GM21367 (cell line): ENCODE results near the gene CLEC18B.
"Not testable (repeated sequence)": the region's sequence is repeated elsewhere in the genome, so short reads cannot be mapped to it uniquely, and the experiment has no call there.

Source experiments
- ATAC-seq: cut with Tn5 transposase; IDR thresholded peaks from one replicate; pipeline ENCODE4 v1.9.1; 2021; ENCODE audit not compliant: unreplicated experiment

CLEC18B gene

GRCh38 chr16:74420612-74421481 lies at the start of gene CLEC18B:
CLEC18B (minus strand) TSS chr16:74421478; CDS start chr16:74421270, 208 bp downstream.
- ATAC-seq, result not testable (repeated sequence)

- no peak for ATAC-seq
These were observed 48.7 kb upstream of the CLEC18B start for GRCh38 chr16:74469946-74470478.

GRCh38 chr16:74468807-74469525 lies 47.7 kb upstream of the CLEC18B start:
- no peak for ATAC-seq

GRCh38 chr16:74466872-74467271 lies 45.6 kb upstream of the CLEC18B start:
- ATAC-seq, result peak; percentile 59

GRCh38 chr16:74465851-74466685 lies 44.8 kb upstream of the CLEC18B start:
- no peak for ATAC-seq

- ATAC-seq, result no peak
These were observed 44.0 kb upstream of the CLEC18B start for GRCh38 chr16:74465281-74465680.

- no peak for ATAC-seq
These were observed 42.6 kb upstream of the CLEC18B start for GRCh38 chr16:74463888-74464287.

GRCh38 chr16:74462361-74462760 lies 41.1 kb upstream of the CLEC18B start:
- ATAC-seq, result no peak

- no peak for ATAC-seq
These were observed 40.5 kb upstream of the CLEC18B start for GRCh38 chr16:74461826-74462225.

GRCh38 chr16:74460542-74460941 lies 39.3 kb upstream of the CLEC18B start:
- no peak for ATAC-seq

- ATAC-seq, result no peak
These were observed 35.0 kb upstream of the CLEC18B start for GRCh38 chr16:74456290-74456625.

- no peak for ATAC-seq
These were observed 34.5 kb upstream of the CLEC18B start for GRCh38 chr16:74455619-74456289.

GRCh38 chr16:74455213-74455612 lies 33.9 kb upstream of the CLEC18B start:
- ATAC-seq, result no peak

GRCh38 chr16:74451951-74452758 lies 30.9 kb upstream of the CLEC18B start:
- peak; percentile 82 for ATAC-seq

GRCh38 chr16:74450967-74451760 lies 29.9 kb upstream of the CLEC18B start:
- no peak for ATAC-seq

- ATAC-seq, result no peak
These were observed 29.0 kb upstream of the CLEC18B start for GRCh38 chr16:74450236-74450635.

- no peak for ATAC-seq
These were observed 28.2 kb upstream of the CLEC18B start for GRCh38 chr16:74449470-74449869.

GRCh38 chr16:74448990-74449389 lies 27.7 kb upstream of the CLEC18B start:
- no peak for ATAC-seq

GRCh38 chr16:74447578-74447977 lies 26.3 kb upstream of the CLEC18B start:
- ATAC-seq, result no peak
